GM12891 (cell line): ENCODE measurements around the gene RSPH6A.

Experiments
- POLR2A ChIP-seq: IDR thresholded peaks from 2 replicates; pipeline ENCODE4 v1.6.1; 2011; ENCODE audit warnings: low read depth, low read length, control low read depth
- POLR2AphosphoS5 ChIP-seq: IDR thresholded peaks from 2 replicates; pipeline ENCODE4 v1.6.1; 2011; ENCODE audit warnings: low read depth, low read length, control low read depth
- POU2F2 ChIP-seq: IDR thresholded peaks from 2 replicates; pipeline ENCODE4 v1.6.1; 2011; ENCODE audit warnings: low read depth, mild to moderate bottlenecking, control low read depth, low read length, moderate library complexity

DNA sequence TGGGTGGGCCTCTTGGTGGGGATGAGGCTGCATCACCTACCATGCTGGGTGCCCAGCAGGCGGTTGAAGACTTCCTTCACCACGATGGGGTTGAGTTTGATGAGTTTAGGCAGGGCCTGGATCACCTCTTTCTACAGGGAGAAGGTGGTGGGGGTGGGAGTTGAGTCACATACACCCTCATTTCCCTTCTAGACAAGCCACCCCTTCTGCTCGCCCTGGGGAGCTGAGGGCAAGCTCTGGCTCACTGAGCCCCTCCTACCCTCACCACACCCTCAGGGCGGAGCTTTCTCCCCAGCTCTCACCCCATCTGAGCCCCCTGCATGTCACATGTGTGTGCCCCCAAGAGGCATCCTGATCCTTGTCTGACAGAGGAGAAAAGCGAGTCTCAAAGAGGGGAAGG lies 7.6 kb upstream of the RSPH6A start:
- TF ChIP-seq POLR2A (no peak), POLR2AphosphoS5 (no peak), POU2F2 (no peak)
